SK-N-MC (cell line): ENCODE measurements around the gene EXOC3L2.

Experiments
- DNase-seq: peaks from one replicate; pipeline ENCODE4 v3.0.0-alpha.2; 2011; ENCODE audit warnings: low read depth, low spot score
- H3K27ac ChIP-seq: fragments of 200-600 bp; sonication (generic); 2 replicates; pipeline ENCODE4 v1.5.1; 2016; ENCODE audit warnings: mixed run types
- H3K36me3 ChIP-seq: fragments of 200-600 bp; sonication (generic); 2 replicates; pipeline ENCODE4 v1.6.1; 2017; ENCODE audit warnings: antibody characterized with exemption, low read length, mixed read lengths; ENCODE audit not compliant: insufficient read depth
- H3K4me3 ChIP-seq: fragments of 200-600 bp; sonication (generic); 2 replicates; pipeline ENCODE4 v1.5.1; 2016
- H3K9ac ChIP-seq: fragments of 200-600 bp; sonication (generic); 2 replicates; pipeline ENCODE4 v1.8.0; 2017; ENCODE audit warnings: mixed run types, mixed read lengths; ENCODE audit not compliant: insufficient read length
- H3K9me3 ChIP-seq: fragments of 200-600 bp; sonication (generic); 2 replicates; pipeline ENCODE4 v1.6.1; 2017; ENCODE audit warnings: low read depth, mild to moderate bottlenecking, antibody characterized with exemption, low read length, moderate library complexity, mixed read lengths
- EZH2 ChIP-seq: fragments of 200-600 bp; sonication (generic); IDR thresholded peaks from one replicate; pipeline ENCODE4 v1.6.1; 2017; ENCODE audit warnings: antibody characterized with exemption
- FOXP2 ChIP-seq: optimal IDR thresholded peaks from 2 replicates; pipeline ENCODE3; 2011; ENCODE audit warnings: mild to moderate bottlenecking, moderate library complexity; ENCODE audit not compliant: insufficient read depth; ENCODE audit errors: extremely low read length, control extremely low read depth
- POLR2AphosphoS5 ChIP-seq: IDR thresholded peaks from 2 replicates; pipeline ENCODE4 v1.6.1; 2012; ENCODE audit warnings: mild to moderate bottlenecking, low read depth, low read length, borderline replicate concordance

The EXOC3L2 gene

GRCh38 chr19:45168767-45169351, 76.3 kb downstream of the EXOC3L2 start:
- no peak for DNase-seq
- Histone ChIP-seq H3K9me3 (no peaks in the 10 kb centered on the region), H3K27ac (no peak overlapping the region), H3K9ac (no peak overlapping the region), H3K36me3 (no peaks in the 10 kb centered on the region), H3K4me3 (no peak overlapping the region)
- TF ChIP-seq EZH2 = no peak
- TF ChIP-seq POLR2AphosphoS5 = no peak
- TF ChIP-seq FOXP2 = no peak

- no peak overlapping the region for H3K9ac ChIP-seq
- no peak for DNase-seq
These were observed 78.4 kb downstream of the EXOC3L2 start for GRCh38 chr19:45166723-45167252.

GRCh38 chr19:45164577-45165335, 80.5 kb downstream of the EXOC3L2 start:
- TF ChIP-seq FOXP2 (no peak), EZH2 (no peak), POLR2AphosphoS5 (no peak)
- Histone ChIP-seq H3K4me3 (no peak overlapping the region), H3K36me3 (no peaks in the 10 kb centered on the region), H3K9me3 (no peaks in the 10 kb centered on the region), H3K9ac (no peak overlapping the region), H3K27ac (no peak overlapping the region)
- DNase-seq = no peak

More at GRCh38 chr19:45166723-45167252, 78.4 kb downstream of the EXOC3L2 start:
- no peaks in the 10 kb centered on the region for H3K36me3 ChIP-seq
- TF ChIP-seq POLR2AphosphoS5 (no peak), FOXP2 (no peak), EZH2 (no peak)
- no peak overlapping the region for H3K27ac ChIP-seq
- no peaks in the 10 kb centered on the region for H3K9me3 ChIP-seq
- H3K4me3 ChIP-seq = no peak overlapping the region

- no peaks in the 10 kb centered on the region for H3K9me3 ChIP-seq
- DNase-seq = no peak
- H3K4me3 ChIP-seq = no peak overlapping the region
- H3K36me3 ChIP-seq = no peaks in the 10 kb centered on the region
- H3K9ac ChIP-seq = no peak overlapping the region
- TF ChIP-seq EZH2 = no peak
- TF ChIP-seq FOXP2 = no peak
- TF ChIP-seq POLR2AphosphoS5 = no peak
- H3K27ac ChIP-seq = no peak overlapping the region
These were observed 81.3 kb downstream of the EXOC3L2 start for GRCh38 chr19:45163751-45164460.

- Histone ChIP-seq H3K4me3 (no peak overlapping the region), H3K9ac (no peak overlapping the region), H3K9me3 (no peaks in the 10 kb centered on the region), H3K27ac (no peak overlapping the region), H3K36me3 (no peaks in the 10 kb centered on the region)
- TF ChIP-seq POLR2AphosphoS5 (no peak), FOXP2 (no peak), EZH2 (no peak)
- DNase-seq = no peak
These were observed 82.1 kb downstream of the EXOC3L2 start for GRCh38 chr19:45163156-45163555.

GRCh38 chr19:45162608-45163143, 82.5 kb downstream of the EXOC3L2 start:
- H3K27ac ChIP-seq = no peak overlapping the region
- H3K9ac ChIP-seq = no peak overlapping the region
- H3K36me3 ChIP-seq = no peaks in the 10 kb centered on the region
- no peak for TF ChIP-seq FOXP2
- TF ChIP-seq POLR2AphosphoS5 = no peak
- TF ChIP-seq EZH2 = no peak
- H3K4me3 ChIP-seq = no peak overlapping the region
- no peaks in the 10 kb centered on the region for H3K9me3 ChIP-seq
- no peak for DNase-seq
